Left lung (tissue), 10 donors: ENCODE data around the gene CCDC9B. TPM values are rescaled to one million over a fixed set of nuclear protein-coding genes. Genes with fewer than 3 reads are reported as not detected.

Experiments
- ATAC-seq: fragments of 200-7000 bp; cut with Tn5 transposase; one replicate; pipeline ENCODE4 v1.9.1; 2020; ENCODE audit warnings: moderate library complexity
- DNase-seq, 4 donors: peaks; one replicate each; pipeline ENCODE4 v3.0.0-alpha.2; 2013 to 2020
- H3K27ac ChIP-seq, 2 donors: fragments of 200-600 bp; sonication (generic) in 1 of 2; one replicate each; pipeline versions ENCODE4 v1.5.0 to v1.8.0; 2020 to 2021
- H3K27me3 ChIP-seq, 2 donors: fragments of 200-600 bp; sonication (generic) in 1 of 2; one replicate each; pipeline versions ENCODE4 v1.5.0 to v1.8.0; 2020 to 2021
- H3K36me3 ChIP-seq, 2 donors: fragments of 200-600 bp; sonication (generic) in 1 of 2; one replicate each; pipeline versions ENCODE4 v1.5.0 to v1.8.0; 2020 to 2021
- H3K4me1 ChIP-seq, 2 donors: fragments of 200-600 bp; one replicate each; pipeline ENCODE4 v1.8.0; 2021
- H3K4me3 ChIP-seq, 2 donors: fragments of 200-600 bp; sonication (generic) in 1 of 2; one replicate each; pipeline versions ENCODE4 v1.5.0 to v1.8.0; 2020 to 2021; ENCODE audit warnings: mild to moderate bottlenecking in 1 of 2
- H3K9me3 ChIP-seq, 2 donors: fragments of 200-600 bp; sonication (generic) in 1 of 2; one replicate each; pipeline versions ENCODE4 v1.5.0 to v1.8.0; 2020 to 2021
- intact Hi-C, 2 donors: fragments of 100-400 bp; cut with DNase I; formaldehyde crosslinking; loops; one replicate each; pipeline versions ENCODE4 v1.11.2 to v1.14.2; 2022
- polyA plus RNA-seq, 6 donors: library from polyadenylated mRNA; unstranded; fragments of 120-200 nt; gene quantifications; one replicate each; pipeline ENCODE4 v1.2.1, GENCODE V29; 2013; ENCODE audit not compliant: insufficient read length in 6 of 6
- total RNA-seq, 2 donors: library from RNA; stranded (reverse); fragmentation: NEBNext Ultra II Directional; extraction: Animal tissue kit (Norgen Biotek cat#: 25700); gene quantifications; one replicate each; pipeline ENCODE4 v1.2.1, GENCODE V29; 2021
- TF ChIP-seq, protein P1 (sequence below), 2 donors: fragments of 200-600 bp; sonication (generic) in 1 of 2; IDR thresholded peaks; one replicate each; pipeline versions ENCODE4 v1.5.0 to v1.8.0; 2021; ENCODE audit warnings: antibody characterized with exemption in 2 of 2
- donor health status: DM: no; HTN: yes; CAD: no.
- donor health status: DM: no; HTN: no; CAD: no.

Gene CCDC9B
- total and polyA plus RNA-seq, 8 donors: 4.5 to 65.4 (median 9.1) TPM

DNA sequence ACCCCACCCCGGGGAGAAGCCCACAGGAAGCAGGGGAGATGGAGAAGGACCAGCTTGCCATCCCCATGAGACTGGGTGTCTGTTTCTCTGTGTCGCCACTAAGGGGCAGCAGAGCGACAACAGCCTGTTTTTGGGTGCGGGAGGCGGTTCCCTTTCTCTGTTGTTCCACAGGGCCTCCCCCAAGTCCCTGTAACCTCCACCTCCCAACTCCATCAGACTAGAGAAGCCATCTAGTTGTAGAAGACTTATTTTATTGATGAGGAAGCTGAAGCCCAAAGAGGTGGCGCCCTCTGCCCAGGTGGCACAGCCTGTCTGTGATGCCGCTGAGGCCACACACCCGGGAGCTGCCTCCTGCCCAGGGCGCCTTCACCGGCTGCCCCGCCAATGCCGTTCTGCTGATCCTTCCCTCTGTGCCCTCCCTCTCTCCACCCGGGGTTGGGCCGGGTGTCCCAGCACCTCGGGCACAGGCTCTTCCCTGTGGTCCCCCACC, 3.9 kb upstream of the CCDC9B start:
- H3K4me1 ChIP-seq: peaks cover 16 to 32% of the 10 kb centered on the region in 2 donors
- intact Hi-C loops: no loop called here
- H3K27ac ChIP-seq: no peak overlapping the region
- TF ChIP-seq, protein P1, sequence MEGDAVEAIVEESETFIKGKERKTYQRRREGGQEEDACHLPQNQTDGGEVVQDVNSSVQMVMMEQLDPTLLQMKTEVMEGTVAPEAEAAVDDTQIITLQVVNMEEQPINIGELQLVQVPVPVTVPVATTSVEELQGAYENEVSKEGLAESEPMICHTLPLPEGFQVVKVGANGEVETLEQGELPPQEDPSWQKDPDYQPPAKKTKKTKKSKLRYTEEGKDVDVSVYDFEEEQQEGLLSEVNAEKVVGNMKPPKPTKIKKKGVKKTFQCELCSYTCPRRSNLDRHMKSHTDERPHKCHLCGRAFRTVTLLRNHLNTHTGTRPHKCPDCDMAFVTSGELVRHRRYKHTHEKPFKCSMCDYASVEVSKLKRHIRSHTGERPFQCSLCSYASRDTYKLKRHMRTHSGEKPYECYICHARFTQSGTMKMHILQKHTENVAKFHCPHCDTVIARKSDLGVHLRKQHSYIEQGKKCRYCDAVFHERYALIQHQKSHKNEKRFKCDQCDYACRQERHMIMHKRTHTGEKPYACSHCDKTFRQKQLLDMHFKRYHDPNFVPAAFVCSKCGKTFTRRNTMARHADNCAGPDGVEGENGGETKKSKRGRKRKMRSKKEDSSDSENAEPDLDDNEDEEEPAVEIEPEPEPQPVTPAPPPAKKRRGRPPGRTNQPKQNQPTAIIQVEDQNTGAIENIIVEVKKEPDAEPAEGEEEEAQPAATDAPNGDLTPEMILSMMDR (IDR thresholded peaks at IDR 0.05): peak; percentile 60 to 81
- ATAC-seq (peak; percentile 30), DNase-seq (peak in 3 of 4 donors; percentile 53 to 87 (median 73))
- no peaks in the 10 kb centered on the region for H3K9me3 ChIP-seq
- no peaks in the 10 kb centered on the region for H3K36me3 ChIP-seq
- H3K4me3 ChIP-seq: no peak overlapping the region
- no peaks in the 10 kb centered on the region for H3K27me3 ChIP-seq

DNA sequence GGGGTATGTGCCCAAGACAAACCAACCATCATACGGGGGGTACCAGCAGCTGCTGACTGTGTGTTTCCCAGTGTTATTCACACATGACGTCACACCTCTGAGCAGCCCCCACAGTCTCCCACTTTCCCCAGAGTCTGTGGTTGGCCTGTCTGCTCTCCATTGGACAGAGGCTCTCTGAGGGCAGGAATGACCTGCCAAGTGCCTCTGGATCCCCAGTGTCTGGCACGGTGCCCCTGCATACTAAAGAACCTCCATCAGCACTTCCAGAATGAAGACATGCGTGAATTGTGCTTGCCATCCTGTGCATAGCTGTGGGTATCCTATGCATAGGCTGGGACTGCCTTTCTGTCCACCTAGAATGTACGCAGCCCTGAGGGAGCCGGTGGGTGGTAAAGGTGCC, 3.5 kb upstream of the CCDC9B start:
- TF ChIP-seq, protein P1 (IDR thresholded peaks at IDR 0.05): no peak
- ATAC-seq (no peak), DNase-seq (no peak)
- Histone ChIP-seq H3K4me1 (peaks cover 21 to 36% of the 10 kb centered on the region in 2 donors), H3K4me3 (no peak overlapping the region), H3K27ac (no peak overlapping the region), H3K27me3 (no peaks in the 10 kb centered on the region), H3K9me3 (no peaks in the 10 kb centered on the region), H3K36me3 (no peaks in the 10 kb centered on the region)
- intact Hi-C loops: no loop called here

DNA sequence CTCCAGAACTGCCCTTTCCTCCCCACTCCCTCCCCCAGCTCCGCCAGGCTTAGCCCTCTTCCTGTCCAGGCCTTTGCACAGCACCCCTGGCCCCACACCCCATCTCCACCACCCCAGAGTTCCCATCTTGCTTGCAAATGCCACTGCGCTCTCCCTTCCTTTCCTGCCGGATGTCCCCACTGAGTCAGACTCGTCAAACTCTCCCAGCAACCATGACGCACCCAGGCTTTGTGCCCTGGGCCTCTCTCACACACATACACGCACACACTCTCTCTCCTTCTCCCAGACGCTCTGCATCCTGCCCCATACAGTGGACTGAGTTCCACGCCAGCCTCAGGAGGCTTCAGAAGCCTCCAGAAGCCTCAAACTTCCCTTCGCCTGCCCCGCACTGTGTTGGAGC, 2.8 kb upstream of the CCDC9B start:
- Histone ChIP-seq H3K4me3 (no peak overlapping the region), H3K36me3 (no peaks in the 10 kb centered on the region), H3K9me3 (no peaks in the 10 kb centered on the region), H3K27ac (peak overlapping the region; percentile 34 to 59), H3K4me1 (peaks cover 26 to 43% of the 10 kb centered on the region in 2 donors), H3K27me3 (no peaks in the 10 kb centered on the region)
- intact Hi-C loops: no loop called here
- ATAC-seq (no peak), DNase-seq (peak in 1 of 4 donors; percentile 34)
- TF ChIP-seq, protein P1 (IDR thresholded peaks at IDR 0.05): no peak

- Histone ChIP-seq H3K9me3 (no peaks in the 10 kb centered on the region), H3K27me3 (no peaks in the 10 kb centered on the region), H3K4me3 (no peak overlapping the region), H3K36me3 (no peaks in the 10 kb centered on the region), H3K27ac (peak overlapping the region in 1 of 2 donors; percentile 34), H3K4me1 (peaks cover 30 to 52% of the 10 kb centered on the region in 2 donors)
- no peak for ATAC-seq
- intact Hi-C loops: no loop called here
- TF ChIP-seq, protein P1 (IDR thresholded peaks at IDR 0.05): no peak
- peak in 1 of 4 donors; percentile 60 for DNase-seq
Measured at GRCh38 chr15:40342416-40343320, 1.9 kb upstream of the CCDC9B start.

GRCh38 chr15:40340038-40340739, 550 bp downstream of the CCDC9B start:
- Histone ChIP-seq H3K27me3 (no peaks in the 10 kb centered on the region), H3K36me3 (peaks cover 0 to 7% of the 10 kb centered on the region in 2 donors), H3K4me1 (peaks cover 32 to 76% of the 10 kb centered on the region in 2 donors), H3K27ac (peak overlapping the region; percentile 89 to 96), H3K9me3 (no peaks in the 10 kb centered on the region), H3K4me3 (peak overlapping the region; percentile 36 to 51)
- DNase-seq (peak in 3 of 4 donors; percentile 55 to 81 (median 61)), ATAC-seq (peak; percentile 49)
- TF ChIP-seq, protein P1 (IDR thresholded peaks at IDR 0.05): no peak
- intact Hi-C loops: no loop called here
